Neural progenitor cell (in vitro differentiated cells): ENCODE data around the gene FER. TPM values are rescaled to one million over a fixed set of nuclear protein-coding genes. Genes with fewer than 3 reads are reported as not detected.
"Not testable (repeated sequence)": the region's sequence is repeated elsewhere in the genome, so short reads cannot be mapped to it uniquely, and the experiment has no call there.

ENCODE experiments used
- DNase-seq: peaks from one replicate; pipeline ENCODE4 v3.0.0-alpha.2; 2016; ENCODE audit warnings: low spot score
- H2AFZ ChIP-seq: fragments of 200-600 bp; sonication (generic); replicated peaks from 2 replicates; pipeline ENCODE4 v1.6.1; 2016; ENCODE audit warnings: antibody characterized with exemption
- H3F3A ChIP-seq: fragments of 200-600 bp; sonication (generic); 2 replicates; pipeline ENCODE4 v1.6.1; 2016; ENCODE audit warnings: antibody characterized with exemption, low read depth
- H3K27ac ChIP-seq: fragments of 200-600 bp; sonication (generic); 2 replicates; pipeline ENCODE4 v1.5.1; 2016; ENCODE audit warnings: mild to moderate bottlenecking
- H3K27me3 ChIP-seq: fragments of 200-600 bp; sonication (generic); 2 replicates; pipeline ENCODE4 v1.6.1; 2016; ENCODE audit warnings: mild to moderate bottlenecking, moderate library complexity
- H3K36me3 ChIP-seq: fragments of 200-600 bp; sonication (generic); 2 replicates; pipeline ENCODE4 v1.5.1; 2016
- H3K4me1 ChIP-seq: fragments of 200-600 bp; sonication (generic); 2 replicates; pipeline ENCODE4 v1.6.1; 2016; ENCODE audit warnings: mixed run types
- H3K4me2 ChIP-seq: fragments of 200-600 bp; sonication (generic); 2 replicates; pipeline ENCODE4 v1.6.1; 2016
- H3K4me3 ChIP-seq: fragments of 200-600 bp; sonication (generic); 2 replicates; pipeline ENCODE4 v1.5.1; 2016
- H3K79me2 ChIP-seq: fragments of 200-600 bp; sonication (generic); 2 replicates; pipeline ENCODE4 v1.6.1; 2016; ENCODE audit warnings: low read depth
- H3K9ac ChIP-seq: fragments of 200-600 bp; sonication (generic); 2 replicates; pipeline ENCODE4 v1.6.1; 2016
- H3K9me3 ChIP-seq: fragments of 200-600 bp; sonication (generic); 2 replicates; pipeline ENCODE4 v1.5.1; 2016; ENCODE audit warnings: low read depth
- H4K20me1 ChIP-seq: fragments of 200-600 bp; sonication (generic); 2 replicates; pipeline ENCODE4 v1.6.1; 2016; ENCODE audit warnings: low read depth
- H3K27ac Mint-ChIP-seq: 3 replicates; pipeline ENCODE4 v1.8.0; 2021; ENCODE audit warnings: mixed read lengths
- H3K27me3 Mint-ChIP-seq: 2 replicates; pipeline ENCODE4 v1.8.0; 2022; ENCODE audit warnings: low read depth, mild to moderate bottlenecking, inconsistent platforms, moderate library complexity, mixed read lengths; ENCODE audit not compliant: insufficient read depth
- H3K36me3 Mint-ChIP-seq: 3 replicates; pipeline ENCODE4 v1.8.0; 2021; ENCODE audit warnings: mixed read lengths
- H3K4me1 Mint-ChIP-seq: 3 replicates; pipeline ENCODE4 v1.8.0; 2021; ENCODE audit warnings: mixed read lengths
- H3K4me3 Mint-ChIP-seq: 3 replicates; pipeline ENCODE4 v1.8.0; 2021; ENCODE audit warnings: mild to moderate bottlenecking, moderate library complexity, mixed read lengths
- H3K9me3 Mint-ChIP-seq: 3 replicates; pipeline ENCODE4 v1.8.0; 2020; ENCODE audit warnings: mixed read lengths
- CTCF ChIP-seq: fragments of 200-600 bp; sonication (generic); IDR thresholded peaks from 2 replicates; pipeline ENCODE4 v1.5.1; 2017; ENCODE audit warnings: antibody characterized with exemption, mild to moderate bottlenecking
- EZH2 ChIP-seq: fragments of 200-600 bp; sonication (generic); IDR thresholded peaks from 2 replicates; pipeline ENCODE4 v1.6.1; 2017; ENCODE audit warnings: antibody characterized with exemption, mild to moderate bottlenecking, moderate library complexity
- EZH2phosphoT487 ChIP-seq: fragments of 200-600 bp; sonication (generic); IDR thresholded peaks from 2 replicates; pipeline ENCODE4 v1.6.1; 2017; ENCODE audit warnings: antibody characterized with exemption
- total RNA-seq: library from RNA; depleted of rRNA; stranded (reverse); fragments of >200 nt; gene quantifications from 2 replicates; pipeline ENCODE4 v1.2.3, GENCODE V29; 2015; ENCODE audit warnings: low replicate concordance

Gene FER
- total RNA-seq, 1 donor from 2014 or later, result 25.0 TPM

DNA sequence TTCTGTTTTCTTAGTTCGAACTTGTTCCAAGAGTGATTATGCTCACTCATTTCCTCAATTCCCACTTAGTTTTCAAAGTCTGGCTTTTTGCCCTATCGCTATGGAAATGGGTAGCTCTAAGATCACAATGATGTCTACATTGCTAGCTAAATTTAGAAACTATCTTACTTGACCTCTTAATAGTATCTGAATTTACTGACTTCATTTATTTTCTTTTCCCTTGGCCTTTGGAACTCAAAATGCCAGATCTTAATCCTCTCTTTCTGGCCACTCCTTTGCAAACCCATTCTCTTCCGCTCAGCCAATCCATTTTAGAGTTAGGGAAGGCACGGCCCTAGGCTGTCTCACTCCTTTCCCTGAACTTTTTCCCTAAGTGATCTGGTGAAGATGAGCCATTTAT lies 137.0 kb downstream of the FER start:
- peak overlapping the region; percentile 14 for H3K4me3 ChIP-seq
- TF ChIP-seq EZH2phosphoT487, result no peak
- TF ChIP-seq CTCF, result no peak

DNA sequence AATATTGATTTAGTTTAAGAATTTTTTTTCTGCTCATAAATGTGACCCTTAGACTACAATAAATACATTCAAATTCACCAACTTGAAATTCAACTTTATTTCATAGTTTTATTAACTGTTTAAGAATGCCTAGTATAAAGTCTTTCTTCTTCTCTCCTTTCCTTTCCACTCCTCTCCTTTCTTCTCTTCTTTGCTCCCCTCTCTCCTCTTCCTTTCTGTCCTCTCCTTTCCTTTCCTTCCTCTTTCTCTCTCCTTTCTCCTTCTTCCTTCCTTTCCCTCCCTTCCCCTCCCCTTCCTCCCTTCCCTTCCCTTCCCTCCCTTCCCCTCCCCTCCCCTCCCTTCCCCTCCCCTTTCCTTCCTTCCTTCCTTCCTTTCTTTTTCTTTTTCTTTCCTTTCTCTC lies 150.6 kb downstream of the FER start:
- Mint-ChIP-seq H3K36me3 (peaks cover 5% of the 10 kb centered on the region), H3K27me3 (no peaks in the 10 kb centered on the region), H3K4me3 (no peak overlapping the region), H3K4me1 (no peaks in the 10 kb centered on the region), H3K9me3 (no peaks in the 10 kb centered on the region), H3K27ac (no peak overlapping the region)
- no peaks in the 10 kb centered on the region for H4K20me1 ChIP-seq
- no peaks in the 10 kb centered on the region for H3K4me1 ChIP-seq
- DNase-seq, result no peak
- no peak overlapping the region for H3K4me2 ChIP-seq
- H3K27me3 ChIP-seq, result no peaks in the 10 kb centered on the region
- no peak for TF ChIP-seq CTCF
- no peak for TF ChIP-seq EZH2
- TF ChIP-seq EZH2phosphoT487, result no peak
- no peak overlapping the region for H3K27ac ChIP-seq
- H3K79me2 ChIP-seq, result no peaks in the 10 kb centered on the region
- no peak overlapping the region for H2AFZ ChIP-seq
- no peaks in the 10 kb centered on the region for H3F3A ChIP-seq
- H3K9ac ChIP-seq, result no peak overlapping the region
- no peaks in the 10 kb centered on the region for H3K36me3 ChIP-seq
- H3K4me3 ChIP-seq, result no peak overlapping the region
- H3K9me3 ChIP-seq, result no peaks in the 10 kb centered on the region

More for the DNA sequence above, 137.0 kb downstream of the FER start:
- Mint-ChIP-seq H3K27ac (no peak overlapping the region), H3K27me3 (no peaks in the 10 kb centered on the region), H3K36me3 (peaks cover 4% of the 10 kb centered on the region), H3K4me1 (peaks cover 3% of the 10 kb centered on the region), H3K9me3 (peaks cover 2% of the 10 kb centered on the region), H3K4me3 (no peak overlapping the region)
- no peaks in the 10 kb centered on the region for H3K36me3 ChIP-seq
- no peaks in the 10 kb centered on the region for H3K9me3 ChIP-seq
- no peak overlapping the region for H3K9ac ChIP-seq
- H3F3A ChIP-seq, result peaks cover 8% of the 10 kb centered on the region
- H3K4me2 ChIP-seq, result peak overlapping the region; percentile 58
- H2AFZ ChIP-seq, result no peak overlapping the region
- peak overlapping the region; percentile 23 for H3K27ac ChIP-seq
- no peaks in the 10 kb centered on the region for H4K20me1 ChIP-seq
- H3K27me3 ChIP-seq, result no peaks in the 10 kb centered on the region
- DNase-seq, result peak; percentile 17
- H3K4me1 ChIP-seq, result peaks cover 17% of the 10 kb centered on the region
- no peaks in the 10 kb centered on the region for H3K79me2 ChIP-seq

DNA sequence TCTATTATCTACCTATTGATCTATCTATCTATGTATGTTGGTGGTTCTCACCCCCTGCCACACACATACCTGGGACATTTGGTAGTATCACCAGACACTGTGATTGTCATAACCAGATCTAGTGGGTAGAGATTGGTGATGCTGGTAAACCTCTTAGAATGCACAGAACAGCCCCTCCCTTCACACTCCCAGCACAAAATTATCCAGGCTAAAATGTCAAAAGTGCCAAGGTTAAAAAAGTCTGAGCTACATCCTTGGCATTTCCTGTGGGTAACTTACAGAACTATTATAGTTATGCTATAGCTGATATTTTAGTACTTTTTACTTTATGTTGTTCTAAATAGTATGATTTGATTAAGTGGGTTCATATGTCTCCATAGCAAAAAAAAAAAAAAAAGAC lies 151.0 kb downstream of the FER start:
- no peaks in the 10 kb centered on the region for H3K27me3 Mint-ChIP-seq
- no peaks in the 10 kb centered on the region for H3K27me3 ChIP-seq
- H3F3A ChIP-seq, result no peaks in the 10 kb centered on the region

DNA sequence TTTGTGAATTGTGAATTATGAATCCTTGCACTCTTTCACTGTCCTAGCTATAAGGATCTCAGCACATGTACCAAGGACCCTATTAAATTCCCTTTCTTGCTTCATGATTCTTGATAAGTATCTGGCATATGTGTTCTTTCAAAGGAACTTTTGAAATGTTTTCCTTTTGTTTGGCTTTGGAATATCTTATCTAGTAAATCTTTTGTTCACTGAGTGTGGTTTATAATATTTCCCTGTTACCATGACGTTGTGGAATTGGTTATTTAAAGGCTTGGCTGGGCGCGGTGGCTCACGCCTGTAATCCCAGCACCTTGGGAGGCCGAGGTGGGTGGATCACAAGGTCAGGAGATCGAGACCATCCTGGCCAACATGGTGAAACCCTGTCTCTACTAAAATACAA lies 151.5 kb downstream of the FER start:
- not testable (repeated sequence) for H3K9ac ChIP-seq, DNase-seq, H3K4me1 Mint-ChIP-seq, H3K4me1 ChIP-seq, H3K27me3 Mint-ChIP-seq, H3K36me3 Mint-ChIP-seq, H3K79me2 ChIP-seq, H2AFZ ChIP-seq, H3K4me3 ChIP-seq, H4K20me1 ChIP-seq, H3K4me3 Mint-ChIP-seq, H3K36me3 ChIP-seq, H3K9me3 ChIP-seq, H3K27ac ChIP-seq, H3K27ac Mint-ChIP-seq, H3K27me3 ChIP-seq, H3F3A ChIP-seq, H3K4me2 ChIP-seq, H3K9me3 Mint-ChIP-seq

More for the DNA sequence above, 151.0 kb downstream of the FER start:
- Histone ChIP-seq H3K9me3 (no peaks in the 10 kb centered on the region), H3K9ac (no peak overlapping the region), H3K4me2 (no peak overlapping the region), H3K4me3 (no peak overlapping the region), H3K4me1 (no peaks in the 10 kb centered on the region), H2AFZ (no peak overlapping the region), H4K20me1 (no peaks in the 10 kb centered on the region), H3K27ac (no peak overlapping the region), H3K36me3 (no peaks in the 10 kb centered on the region), H3K79me2 (no peaks in the 10 kb centered on the region)
- DNase-seq, result no peak
- Mint-ChIP-seq H3K9me3 (no peaks in the 10 kb centered on the region), H3K27ac (no peak overlapping the region), H3K36me3 (peaks cover 5% of the 10 kb centered on the region), H3K4me1 (no peaks in the 10 kb centered on the region), H3K4me3 (no peak overlapping the region)
- no peak for TF ChIP-seq CTCF
- TF ChIP-seq EZH2, result no peak
- TF ChIP-seq EZH2phosphoT487, result no peak
